K562 (cell line): ENCODE results near the gene S100A8.
"Not testable (repeated sequence)": the region's sequence is repeated elsewhere in the genome, so short reads cannot be mapped to it uniquely, and the experiment has no call there.

ENCODE experiments used
- CBX3 ChIP-seq, 2 experiments: IDR thresholded peaks; 1 replicate in 1 of 2; 2 replicates in 1 of 2; pipeline ENCODE4 v1.6.1; 2012; ENCODE audit warnings: inconsistent platforms in 2 of 2, low read length in 2 of 2, borderline replicate concordance in 1 of 2, control low read depth in 1 of 2
- CLOCK ChIP-seq: fragments of 250-450 bp; sonication (Bioruptor Pico); IDR thresholded peaks from 2 replicates; pipeline ENCODE4 v1.4.0; 2020; ENCODE audit warnings: mild to moderate bottlenecking, moderate library complexity, borderline replicate concordance
- GATAD2B ChIP-seq: fragments of 450-650 bp; IDR thresholded peaks from 2 replicates; pipeline ENCODE4 v1.6.1; 2017; ENCODE audit warnings: mild to moderate bottlenecking, borderline replicate concordance
- PREB ChIP-seq: sonication (generic); formaldehyde crosslinking; IDR thresholded peaks from 2 replicates; pipeline ENCODE4 v1.8.1; 2023; ENCODE audit warnings: mild to moderate bottlenecking, missing genetic modification reagents
- STAT5B ChIP-seq: fragments of 250-450 bp; sonication (Bioruptor Pico); IDR thresholded peaks from 2 replicates; pipeline ENCODE4 v1.8.0; 2021; ENCODE audit warnings: mild to moderate bottlenecking, inconsistent platforms
- TRIM28 ChIP-seq: fragments of 450-650 bp; IDR thresholded peaks from 2 replicates; pipeline ENCODE4 v1.6.1; 2017
- WHSC1 ChIP-seq: IDR thresholded peaks from one replicate; pipeline ENCODE4 v1.6.1; 2012; ENCODE audit warnings: low read length, control low read depth, inconsistent platforms
- ZBTB34 ChIP-seq: fragments of 250-450 bp; sonication (Bioruptor Pico); IDR thresholded peaks from 2 replicates; pipeline ENCODE4 v1.8.0; 2021; ENCODE audit warnings: mild to moderate bottlenecking, moderate library complexity
- ZNF24 ChIP-seq: fragments of 450-650 bp; IDR thresholded peaks from 2 replicates; pipeline ENCODE4 v1.6.1; 2016
- TF ChIP-seq, protein P1 (sequence below), 3 experiments: IDR thresholded peaks in 2 of 3; conservative IDR thresholded peaks in 1 of 3; 2 replicates each; pipeline ENCODE4 v1.5.1; 2011 to 2012; ENCODE audit warnings: low read length in 3 of 3, mild to moderate bottlenecking in 3 of 3, control low read depth in 2 of 3, improper control_type of control experiment in 1 of 3, inconsistent platforms in 1 of 3, low read depth in 1 of 3, mixed read lengths in 1 of 3, moderate library complexity in 1 of 3; ENCODE audit not compliant: insufficient read depth in 2 of 3
- TF ChIP-seq, protein P2 (sequence below): fragments of 250-450 bp; sonication (Bioruptor Pico); IDR thresholded peaks from 2 replicates; pipeline ENCODE4 v1.8.0; 2022; ENCODE audit warnings: moderate library complexity, mild to moderate bottlenecking, inconsistent platforms

DNA sequence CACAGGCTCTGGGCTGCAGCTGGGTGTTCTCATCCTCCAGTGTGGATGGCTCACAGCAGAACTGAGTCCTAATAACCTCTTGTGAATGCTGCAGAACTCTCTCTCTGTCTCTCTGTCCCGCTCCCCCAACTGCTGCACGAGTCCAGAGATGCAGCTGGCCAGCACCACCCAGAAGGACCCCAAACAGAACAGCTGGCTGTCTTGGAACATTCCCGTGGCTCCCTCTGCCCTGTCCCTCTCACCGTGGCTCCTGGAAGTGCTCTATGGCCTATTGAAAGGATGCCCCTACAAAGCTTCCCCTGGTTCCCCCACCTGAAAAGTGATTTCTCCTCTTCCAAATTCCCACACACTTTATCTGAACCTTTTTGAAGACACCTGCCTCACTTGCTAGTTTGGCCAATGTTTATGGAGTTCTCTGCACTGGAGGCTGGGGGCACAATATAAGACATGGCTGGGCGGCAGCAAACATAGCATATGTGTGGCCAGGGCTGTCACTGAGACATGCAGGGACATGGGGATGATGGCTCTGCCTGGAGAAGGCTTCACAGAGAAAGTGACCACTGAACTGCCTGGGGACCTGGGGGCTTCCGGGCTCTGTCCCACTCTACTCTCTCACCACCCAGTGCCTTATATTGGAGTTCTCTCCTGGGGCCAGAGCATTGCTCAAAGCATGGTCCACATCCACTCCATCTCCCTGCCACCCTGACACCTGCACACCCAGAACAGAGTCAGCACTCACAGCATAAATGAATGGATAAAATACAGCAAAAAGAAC, 15.1 kb upstream of the S100A8 start:
- not testable (repeated sequence) for TF ChIP-seq TRIM28; CLOCK; ZBTB34 (CRISPR knock-in tag); GATAD2B; PREB (CRISPR knock-in tag); WHSC1; CBX3 (IDR thresholded peaks at IDR 0.05; ENCODE audit: borderline replicate concordance in 1 of 2, low read length in 2 of 2); ZNF24; STAT5B (CRISPR knock-in tag)
- TF ChIP-seq, protein P1, sequence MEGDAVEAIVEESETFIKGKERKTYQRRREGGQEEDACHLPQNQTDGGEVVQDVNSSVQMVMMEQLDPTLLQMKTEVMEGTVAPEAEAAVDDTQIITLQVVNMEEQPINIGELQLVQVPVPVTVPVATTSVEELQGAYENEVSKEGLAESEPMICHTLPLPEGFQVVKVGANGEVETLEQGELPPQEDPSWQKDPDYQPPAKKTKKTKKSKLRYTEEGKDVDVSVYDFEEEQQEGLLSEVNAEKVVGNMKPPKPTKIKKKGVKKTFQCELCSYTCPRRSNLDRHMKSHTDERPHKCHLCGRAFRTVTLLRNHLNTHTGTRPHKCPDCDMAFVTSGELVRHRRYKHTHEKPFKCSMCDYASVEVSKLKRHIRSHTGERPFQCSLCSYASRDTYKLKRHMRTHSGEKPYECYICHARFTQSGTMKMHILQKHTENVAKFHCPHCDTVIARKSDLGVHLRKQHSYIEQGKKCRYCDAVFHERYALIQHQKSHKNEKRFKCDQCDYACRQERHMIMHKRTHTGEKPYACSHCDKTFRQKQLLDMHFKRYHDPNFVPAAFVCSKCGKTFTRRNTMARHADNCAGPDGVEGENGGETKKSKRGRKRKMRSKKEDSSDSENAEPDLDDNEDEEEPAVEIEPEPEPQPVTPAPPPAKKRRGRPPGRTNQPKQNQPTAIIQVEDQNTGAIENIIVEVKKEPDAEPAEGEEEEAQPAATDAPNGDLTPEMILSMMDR (IDR thresholded peaks at IDR 0.05 in 2 of 3, conservative IDR thresholded peaks at IDR 0.05 in 1 of 3; ENCODE audit: insufficient read depth in 2 of 3, low read depth in 1 of 3, low read length in 3 of 3) = not testable (repeated sequence)
- TF ChIP-seq, protein P2, sequence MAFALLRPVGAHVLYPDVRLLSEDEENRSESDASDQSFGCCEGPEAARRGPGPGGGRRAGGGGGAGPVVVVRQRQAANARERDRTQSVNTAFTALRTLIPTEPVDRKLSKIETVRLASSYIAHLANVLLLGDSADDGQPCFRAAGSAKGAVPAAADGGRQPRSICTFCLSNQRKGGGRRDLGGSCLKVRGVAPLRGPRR = not testable (repeated sequence)
